ENCODE measurements around the gene GARS1.

DNA sequence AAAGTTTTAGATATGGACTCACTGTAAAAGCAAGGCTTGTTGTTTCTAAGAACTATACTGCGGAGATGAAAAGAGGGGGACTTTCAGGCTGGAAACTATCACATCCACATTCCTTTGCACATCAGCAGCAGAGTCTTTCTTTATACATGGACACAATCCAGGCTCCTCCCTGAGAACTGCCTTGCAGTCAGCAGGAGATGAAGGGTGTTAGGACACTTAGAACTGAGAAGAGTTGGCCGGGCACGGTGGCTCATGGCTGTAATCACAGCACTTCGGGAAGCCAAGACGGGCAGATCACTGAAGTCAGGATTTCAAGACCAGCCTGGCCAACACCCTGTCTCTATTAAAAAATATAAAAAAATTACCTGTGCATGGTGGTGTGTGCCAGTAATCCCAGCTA lies 9.7 kb upstream of the GARS1 start:
- TF ChIP-seq YY1 (IDR thresholded peaks at IDR 0.05; ENCODE audit: insufficient read depth, insufficient read length) (no peak), ZNF274 (IDR thresholded peaks at IDR 0.05; ENCODE audit: low read depth, low read length) (no peak), SUZ12 (IDR thresholded peaks at IDR 0.05; ENCODE audit: extremely low read depth, insufficient read depth, insufficient read length) (no peak)
